Measurements from ENCODE around the gene ELOVL3. TPM values are rescaled to one million over a fixed set of nuclear protein-coding genes. Genes with fewer than 3 reads are reported as not detected.

ELOVL3 gene
- not detected for total RNA-seq

- Mint-ChIP-seq H3K27ac (no peak within 1 kb of the TSS), H3K27me3 (peaks cover 43% of the 10 kb centered on the region), H3K9me3 (no peaks in the 10 kb centered on the region), H3K4me3 (peak within 1 kb of the TSS; percentile 37), H3K36me3 (ENCODE audit: low read depth) (no peaks in the 10 kb centered on the region), H3K4me1 (ENCODE audit: low read depth) (peaks cover 16% of the 10 kb centered on the region)
- intact Hi-C loops (cut with micrococcal nuclease): loop anchor here (10.0 kb wide), 1 partner anchor 359 kb away; no protein-coding TSS in a partner anchor
- DNase-seq (peak; percentile 91), ATAC-seq (peak; percentile 91)
- ChIA-PET CTCF (interaction anchor here (1.1 to 19.5 kb wide), 10 partner anchors 10 to 358 kb away, joined by 4 to 886 read pairs (median 6); partner anchors contain the start of gene PITX3), POLR2A (interaction anchor here (0.8 to 1.6 kb wide), 5 partner anchors 18 to 169 kb away, joined by 3 to 5 read pairs (median 3); no protein-coding TSS in a partner anchor)
- no peak for TF ChIP-seq CTCF (IDR thresholded peaks at IDR 0.05)
These were observed at the start of gene ELOVL3 for GRCh38 chr10:102225646-102226541. Gene ELOVL3, plus strand, starts transcription at chr10:102226299. Its CDS starts 250 bp downstream, at chr10:102226549.

DNA sequence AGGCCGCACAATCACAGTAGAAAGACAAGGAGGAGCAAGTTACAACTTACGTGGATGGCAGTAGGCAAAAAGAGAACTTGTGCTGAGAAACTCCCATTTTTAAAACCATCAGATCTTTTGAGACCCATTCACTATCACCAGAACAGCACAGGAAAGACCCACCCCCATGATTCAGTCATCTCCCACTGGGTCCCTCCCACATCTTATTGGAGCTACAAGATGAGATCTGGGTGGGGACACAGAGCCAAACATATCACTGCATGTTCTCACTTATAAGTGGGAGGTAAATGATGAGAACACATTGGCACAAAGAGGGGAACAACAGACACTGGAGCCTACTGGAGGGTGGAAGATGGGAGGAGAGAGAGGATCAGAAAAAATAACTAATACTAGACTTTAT lies 41.5 kb upstream of the ELOVL3 start:
- no peak for ATAC-seq
- DNase-seq: no peak
- POLR2A ChIA-PET: no interaction called here
- H3K27ac Mint-ChIP-seq: no peak overlapping the region
- no peaks in the 10 kb centered on the region for H3K27me3 Mint-ChIP-seq
- CTCF ChIA-PET: interaction anchor here (0.9 to 4.8 kb wide), 3 partner anchors 13 to 168 kb away, joined by 4 to 24 read pairs (median 5); no protein-coding TSS in a partner anchor
- peaks cover 12% of the 10 kb centered on the region for H3K4me1 Mint-ChIP-seq (ENCODE audit: low read depth)
- intact Hi-C loops (cut with micrococcal nuclease): no loop called here
- TF ChIP-seq CTCF (IDR thresholded peaks at IDR 0.05): no peak
- H3K9me3 Mint-ChIP-seq: peaks cover 4% of the 10 kb centered on the region
- H3K36me3 Mint-ChIP-seq (ENCODE audit: low read depth): no peaks in the 10 kb centered on the region
- H3K4me3 Mint-ChIP-seq: no peak overlapping the region

- CTCF ChIA-PET: interaction anchor here (0.7 to 4.8 kb wide), 4 partner anchors 14 to 167 kb away, joined by 3 to 24 read pairs (median 4); no protein-coding TSS in a partner anchor
- Mint-ChIP-seq H3K36me3 (ENCODE audit: low read depth) (no peaks in the 10 kb centered on the region), H3K4me3 (no peak overlapping the region), H3K27ac (no peak overlapping the region), H3K4me1 (ENCODE audit: low read depth) (peaks cover 12% of the 10 kb centered on the region), H3K27me3 (no peaks in the 10 kb centered on the region), H3K9me3 (peaks cover 4% of the 10 kb centered on the region)
- intact Hi-C loops (cut with micrococcal nuclease): no loop called here
- DNase-seq (no peak), ATAC-seq (no peak)
- TF ChIP-seq CTCF (IDR thresholded peaks at IDR 0.05): no peak
- POLR2A ChIA-PET: interaction anchor here (0.7 kb wide), 1 partner anchor 91 kb away, joined by 3 read pairs; no protein-coding TSS in a partner anchor
These were observed 40.8 kb upstream of the ELOVL3 start for GRCh38 chr10:102185272-102185671.

GRCh38 chr10:102185811-102186527 lies 40.1 kb upstream of the ELOVL3 start:
- Mint-ChIP-seq H3K9me3 (peaks cover 4% of the 10 kb centered on the region), H3K36me3 (ENCODE audit: low read depth) (no peaks in the 10 kb centered on the region), H3K27ac (no peak overlapping the region), H3K4me1 (ENCODE audit: low read depth) (peaks cover 12% of the 10 kb centered on the region), H3K27me3 (no peaks in the 10 kb centered on the region), H3K4me3 (no peak overlapping the region)
- DNase-seq (no peak), ATAC-seq (no peak)
- intact Hi-C loops (cut with micrococcal nuclease): no loop called here
- no peak for TF ChIP-seq CTCF (IDR thresholded peaks at IDR 0.05)
- POLR2A ChIA-PET: interaction anchor here (0.7 kb wide), 1 partner anchor 92 kb away, joined by 3 read pairs; no protein-coding TSS in a partner anchor
- CTCF ChIA-PET: interaction anchor here (1.0 to 4.8 kb wide), 3 partner anchors 14 to 44 kb away, joined by 3 to 24 read pairs (median 4); no protein-coding TSS in a partner anchor
